Posterior vena cava (tissue), 2 donors: ENCODE results near the gene UNC50. TPM values are rescaled to one million over a fixed set of nuclear protein-coding genes. Genes with fewer than 3 reads are reported as not detected.

Experiments used
- DNase-seq: peaks from one replicate; pipeline ENCODE4 v3.0.0-alpha.2; 2020; ENCODE audit warnings: low spot score
- intact Hi-C, 2 donors: fragments of 100-400 bp; cut with DNase I; formaldehyde crosslinking; loops; one replicate each; pipeline versions ENCODE4 v1.14.1 to v1.14.2; 2022 to 2023
- total RNA-seq, 2 donors: library from RNA; stranded (reverse); fragmentation: NEBNext Ultra II Directional; extraction: Animal tissue kit (Norgen Biotek cat#: 25700); gene quantifications; one replicate each; pipeline ENCODE4 v1.2.1, GENCODE V29; 2021
- donor health status: DM: yes; HTN: yes; CAD: no.
- donor health status: DM: yes; HTN: yes; CAD: no.

Gene UNC50
- total RNA-seq, 2 donors from 2014 or later, result 36.3 to 45.6 TPM

DNA sequence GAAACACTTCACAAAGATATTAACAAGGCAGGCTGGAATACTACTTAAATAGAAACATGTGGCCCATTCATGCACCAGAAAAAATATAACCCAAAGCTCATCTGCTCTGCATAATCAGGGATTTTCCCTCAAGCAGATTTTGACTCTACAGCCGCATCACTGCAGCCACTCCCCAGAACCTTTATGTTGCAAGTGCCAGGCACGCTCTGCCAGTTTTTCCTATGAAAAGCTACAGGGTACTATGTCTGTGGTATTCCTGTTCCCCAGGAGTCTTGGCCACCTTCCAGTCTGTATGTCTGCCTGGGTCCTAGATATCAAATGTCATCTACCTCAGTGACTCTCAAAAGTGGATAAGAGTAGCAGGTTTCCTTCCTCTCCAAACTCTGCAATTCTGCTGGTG lies 3.8 kb upstream of the UNC50 start:
- intact Hi-C loops, result loop anchor here (10.0 kb wide), 1 partner anchor 190 kb away; no protein-coding TSS in a partner anchor
- no peak for DNase-seq

DNA sequence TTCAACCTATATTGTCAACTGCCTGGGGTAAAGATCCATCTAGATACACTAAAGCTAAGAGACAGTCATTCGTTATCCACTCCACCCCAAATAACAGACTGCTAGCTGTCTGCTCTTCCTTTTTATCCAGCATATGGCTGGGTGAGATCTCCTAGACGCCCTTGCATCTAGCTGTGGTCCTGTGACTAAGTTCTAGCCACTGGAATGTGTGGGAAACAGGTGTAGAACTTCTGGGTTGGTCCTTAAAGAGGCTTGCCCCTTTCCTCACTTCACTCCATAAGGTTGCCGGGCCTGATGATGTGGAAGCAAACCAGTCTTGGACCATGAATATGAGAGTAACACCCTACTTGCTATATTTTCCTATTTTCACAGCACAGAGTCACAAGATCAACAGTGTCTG lies 3.3 kb upstream of the UNC50 start:
- intact Hi-C loops, result loop anchor here (10.0 kb wide), 1 partner anchor 190 kb away; no protein-coding TSS in a partner anchor
- no peak for DNase-seq

DNA sequence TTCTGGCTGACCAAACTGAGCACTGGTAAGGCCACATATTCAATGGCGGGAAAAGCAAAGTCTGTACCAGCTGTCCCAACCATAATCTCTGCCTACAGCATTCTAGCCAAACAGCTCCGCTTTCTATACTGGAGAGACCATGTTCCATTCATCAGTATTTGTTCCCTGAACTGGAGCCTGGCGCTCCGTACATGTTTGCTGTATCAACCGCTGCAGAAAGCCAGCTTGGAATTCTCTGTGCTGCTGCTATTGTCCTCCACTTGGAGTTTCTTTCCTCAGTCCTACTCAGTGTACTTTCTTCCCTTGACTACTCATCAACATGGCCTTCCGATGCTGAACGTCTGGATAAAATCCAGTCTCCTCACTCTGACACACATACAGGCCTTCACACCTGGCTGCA lies 2.0 kb upstream of the UNC50 start:
- DNase-seq, result no peak
- intact Hi-C loops, result loop anchor here (10.0 kb wide), 1 partner anchor 192 kb away; no protein-coding TSS in a partner anchor

DNA sequence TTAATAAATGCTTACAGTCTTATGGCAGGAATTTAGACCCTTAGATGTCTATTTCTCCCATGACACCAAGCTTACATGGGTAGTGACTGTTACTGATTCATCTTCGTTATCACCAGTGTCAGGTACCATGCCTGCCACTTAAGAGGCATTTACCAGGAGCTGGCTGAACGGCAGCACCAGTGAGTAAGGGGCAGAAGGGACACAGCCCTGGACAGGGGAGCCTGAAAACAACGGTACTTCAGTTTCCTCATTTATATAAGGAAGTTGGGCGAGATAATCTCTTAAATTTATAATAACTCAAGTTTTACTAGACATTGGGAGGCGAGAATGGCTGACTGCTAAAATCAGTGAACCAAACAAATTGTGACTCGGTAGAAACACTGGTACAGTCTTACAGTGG lies 1.3 kb upstream of the UNC50 start:
- intact Hi-C loops, result loop anchor here (10.0 kb wide), 1 partner anchor 192 kb away; no protein-coding TSS in a partner anchor
- DNase-seq, result no peak

DNA sequence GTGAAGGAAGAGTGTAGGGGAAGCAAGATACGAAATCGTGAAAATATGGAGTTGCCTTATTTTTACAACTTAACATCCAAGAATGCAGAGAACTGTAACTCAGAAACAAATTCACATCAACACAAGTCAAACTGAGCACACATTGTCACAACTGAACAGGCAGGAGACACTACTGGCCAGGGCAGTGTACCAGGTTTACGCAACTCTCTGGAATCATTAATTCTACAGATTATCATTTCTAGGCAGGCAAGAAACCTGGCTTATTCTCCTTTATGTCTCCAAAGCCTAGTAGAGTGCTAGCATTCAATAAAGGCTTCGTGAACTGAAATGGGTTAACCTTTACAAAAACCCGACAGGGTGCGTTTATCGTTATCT lies 661 bp upstream of the UNC50 start:
- no peak for DNase-seq
- intact Hi-C loops, result loop anchor here (10.0 kb wide), 1 partner anchor 193 kb away; no protein-coding TSS in a partner anchor

DNA sequence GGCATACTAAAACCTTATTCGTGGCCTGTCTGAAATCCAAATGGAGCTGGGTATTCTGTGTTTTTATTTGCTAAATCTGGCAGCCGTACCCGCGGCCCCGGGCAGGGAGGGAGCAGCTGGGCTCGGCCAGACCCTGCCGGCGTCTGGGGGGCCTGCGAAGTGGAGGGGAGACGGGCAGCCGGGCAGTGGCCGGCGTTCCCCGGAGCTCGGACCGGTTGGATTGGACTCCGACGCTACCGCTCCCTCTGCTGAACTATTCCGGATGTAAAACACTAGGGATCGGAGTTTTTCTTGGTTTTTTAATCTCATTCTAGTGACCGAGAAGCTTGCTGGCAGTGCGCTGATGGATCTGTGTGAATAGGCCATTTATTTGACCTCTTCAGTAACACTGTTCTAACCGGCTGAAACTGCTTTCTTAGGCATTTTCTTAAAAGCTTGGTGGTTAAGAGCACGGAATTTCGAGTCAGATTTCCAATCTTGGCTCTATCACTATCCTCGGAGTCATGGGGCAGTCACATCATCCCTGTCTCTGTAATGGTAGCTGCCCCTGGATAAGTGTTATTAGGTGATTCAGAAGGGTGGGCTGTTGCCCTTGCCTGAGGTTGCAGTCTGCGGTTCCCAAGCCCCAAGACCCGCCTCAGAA lies 694 bp downstream of the UNC50 start:
- no peak for DNase-seq
- intact Hi-C loops, result loop anchor here (10.0 kb wide), 1 partner anchor 194 kb away; no protein-coding TSS in a partner anchor

DNA sequence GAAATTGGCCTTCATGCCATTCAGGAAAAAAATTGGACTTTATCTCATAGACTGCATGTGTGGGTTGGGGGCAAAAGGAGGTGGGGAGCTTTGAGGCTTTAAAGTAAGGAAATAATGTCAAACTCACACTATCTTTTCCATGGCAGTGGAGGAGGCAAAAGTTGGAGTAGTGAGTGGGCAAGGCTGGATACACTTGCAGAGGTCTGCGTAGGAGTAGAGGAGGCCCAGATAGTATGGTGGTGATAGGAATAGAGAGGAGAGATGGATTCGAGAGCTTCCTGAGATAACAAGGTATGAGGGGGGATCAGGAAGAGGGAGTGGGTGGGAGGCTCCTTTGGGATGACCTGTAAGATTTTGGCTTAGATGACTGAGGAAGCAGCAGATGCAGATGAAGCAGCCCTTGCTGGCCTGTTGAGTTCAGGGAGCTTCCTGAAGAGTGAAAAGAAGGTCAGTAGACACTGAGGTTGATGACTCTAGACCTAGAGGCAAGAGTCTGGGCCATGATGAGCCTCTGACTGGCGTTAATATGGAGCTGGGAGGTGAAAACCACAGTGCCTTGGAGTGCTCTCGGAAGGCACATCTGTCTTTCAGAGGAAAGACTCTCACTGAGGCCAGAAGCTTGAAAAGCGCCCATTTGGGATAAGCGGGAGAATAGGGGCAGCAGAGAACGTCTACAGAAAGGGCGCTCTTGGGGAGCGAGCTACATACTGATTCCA lies 5.8 kb downstream of the UNC50 start:
- no peak for DNase-seq
- intact Hi-C loops, result no loop called here

DNA sequence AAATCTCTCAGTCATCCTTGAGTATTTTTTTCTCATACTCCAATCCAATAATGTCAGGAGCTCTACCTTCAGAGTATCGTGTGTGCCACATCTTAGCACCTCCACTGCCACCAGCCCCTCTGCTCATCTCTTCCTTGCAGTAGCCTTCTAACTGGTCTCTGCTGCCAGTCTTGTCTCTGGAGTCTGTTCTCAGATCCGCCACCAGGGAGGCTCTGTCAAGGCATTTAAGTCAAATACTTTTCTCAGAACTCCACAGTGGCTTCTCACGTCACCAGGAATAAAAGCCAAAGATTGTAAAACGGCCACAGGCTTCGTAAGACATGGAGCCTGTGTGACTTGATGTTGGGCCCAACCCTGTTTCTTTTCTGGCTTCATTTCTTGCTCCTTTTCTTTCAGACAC lies 7.1 kb downstream of the UNC50 start:
- intact Hi-C loops, result no loop called here
- DNase-seq, result no peak

DNA sequence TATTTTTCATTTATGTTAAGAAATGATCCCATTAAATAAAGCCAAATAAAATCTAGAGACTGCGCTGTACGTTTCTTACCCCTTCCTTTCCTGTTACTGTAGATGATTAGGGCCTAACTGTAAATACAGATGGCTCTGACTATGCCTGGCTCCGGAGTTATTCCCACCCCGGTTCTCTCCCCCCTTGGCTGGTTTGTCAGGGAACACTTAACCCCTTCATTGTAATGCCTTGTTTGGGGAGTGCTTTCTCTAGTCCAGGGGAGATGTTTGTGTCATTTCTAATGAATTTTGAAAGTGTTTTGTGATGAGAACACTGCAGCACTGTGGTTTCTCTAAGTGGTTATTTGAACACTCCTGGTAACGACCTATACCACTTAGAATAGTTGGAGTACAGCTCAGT lies 8.8 kb downstream of the UNC50 start:
- no peak for DNase-seq
- intact Hi-C loops, result no loop called here

DNA sequence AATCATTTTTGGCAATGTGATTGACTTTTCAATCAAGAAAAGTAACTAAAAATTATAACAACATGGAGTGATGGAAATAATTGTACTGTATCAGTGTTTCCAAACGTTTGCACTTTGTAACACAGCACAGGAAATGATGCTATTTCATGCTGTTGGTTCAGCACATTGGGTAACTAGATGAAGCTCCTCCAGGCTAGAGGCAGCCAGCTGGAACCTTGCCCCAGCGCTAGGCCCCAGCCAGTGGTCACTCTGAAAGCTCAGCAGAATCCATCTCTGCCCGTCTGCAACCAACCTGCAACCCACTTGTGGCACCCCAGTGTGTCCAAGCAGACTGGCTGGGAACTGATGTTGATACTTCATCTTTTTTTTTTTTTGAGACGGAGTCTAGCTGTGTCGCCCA lies 15.3 kb downstream of the UNC50 start:
- intact Hi-C loops, result no loop called here
- peak; percentile 92 for DNase-seq

DNA sequence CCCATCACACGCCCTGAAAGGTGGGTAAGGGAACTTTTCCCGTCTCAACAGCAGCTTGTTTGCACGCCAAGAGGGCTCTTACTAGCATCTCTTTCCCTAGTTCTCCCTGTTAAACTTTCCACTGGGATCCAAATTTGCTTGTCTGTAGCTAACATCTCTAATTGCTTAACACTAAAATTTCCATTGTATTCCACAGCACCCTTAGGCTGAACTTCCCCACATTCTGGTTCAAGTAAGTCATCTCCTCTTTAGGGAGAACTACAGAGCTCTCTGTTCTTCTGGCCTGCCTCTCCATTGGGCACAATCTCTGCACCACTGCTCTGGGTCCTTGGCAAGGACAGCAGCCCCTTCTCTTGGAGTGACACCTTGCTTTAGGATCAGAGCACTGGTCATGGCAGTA lies 24.0 kb downstream of the UNC50 start:
- intact Hi-C loops, result no loop called here
- no peak for DNase-seq

DNA sequence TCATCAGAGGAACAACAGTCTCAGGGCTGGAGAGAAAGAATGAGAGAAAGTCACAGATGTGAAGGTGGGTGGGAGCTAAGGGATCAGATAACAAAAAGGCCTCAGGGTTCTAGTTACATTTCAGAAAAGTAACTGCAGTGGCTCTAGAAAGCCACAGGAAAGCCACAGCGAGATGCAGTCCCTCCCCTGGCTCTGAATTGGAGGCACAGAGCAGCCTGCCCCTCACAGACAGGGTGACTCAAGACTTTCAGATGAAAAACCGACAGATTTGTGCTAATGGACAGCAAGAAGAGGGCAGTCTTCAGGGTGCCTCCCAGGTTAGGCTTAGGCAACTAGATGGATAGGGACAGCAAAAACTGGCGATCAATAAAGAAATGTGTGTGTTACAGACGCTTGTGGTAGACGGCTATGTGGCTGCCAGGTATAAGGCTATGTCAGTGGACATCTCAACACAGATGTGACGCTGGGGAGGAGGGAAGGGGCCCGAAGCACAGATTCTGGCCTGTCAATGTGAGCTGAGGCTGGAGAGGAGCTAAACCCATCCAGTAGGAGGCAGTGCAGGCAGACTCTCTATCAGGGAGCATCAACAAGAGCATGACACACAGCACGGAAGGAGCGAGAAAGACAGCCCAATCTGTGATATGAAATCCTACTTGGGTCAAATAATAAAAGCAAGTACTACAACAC lies 26.2 kb downstream of the UNC50 start:
- intact Hi-C loops, result no loop called here
- DNase-seq, result no peak

DNA sequence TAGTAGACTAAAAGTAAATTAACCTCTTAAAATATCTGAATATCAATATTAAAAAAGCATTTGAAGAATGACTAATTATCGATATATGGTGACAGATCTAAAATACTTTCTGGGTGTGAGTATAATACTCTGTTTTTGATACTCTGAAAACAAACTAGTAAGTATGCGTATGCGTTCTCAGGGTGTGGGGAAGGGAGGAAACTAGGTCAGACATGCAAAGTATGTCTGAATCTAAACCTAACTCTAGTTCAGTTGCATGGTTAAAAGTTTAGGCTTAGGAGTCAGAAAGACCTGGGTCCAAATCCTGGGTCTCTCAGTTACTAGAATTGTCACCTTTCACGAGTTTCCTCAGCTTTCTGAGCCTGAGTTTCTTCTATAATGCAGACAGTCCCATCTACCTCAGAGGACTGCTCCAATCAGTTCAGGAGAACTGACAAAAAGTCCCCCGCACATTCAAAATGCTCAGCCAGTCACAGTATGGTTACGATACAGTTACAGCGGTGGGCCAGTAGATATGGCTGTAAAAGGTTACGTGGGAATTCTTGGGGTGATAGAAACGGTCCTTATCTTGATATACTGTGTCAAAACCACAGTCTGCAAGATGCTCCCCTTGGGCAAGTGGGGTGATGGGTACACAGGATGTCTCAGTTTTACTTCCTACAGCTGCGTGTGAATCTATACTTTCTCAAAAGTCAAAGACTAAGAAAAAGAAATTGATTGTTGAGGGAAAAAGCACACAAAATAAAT lies 29.2 kb downstream of the UNC50 start:
- intact Hi-C loops, result no loop called here
- no peak for DNase-seq

DNA sequence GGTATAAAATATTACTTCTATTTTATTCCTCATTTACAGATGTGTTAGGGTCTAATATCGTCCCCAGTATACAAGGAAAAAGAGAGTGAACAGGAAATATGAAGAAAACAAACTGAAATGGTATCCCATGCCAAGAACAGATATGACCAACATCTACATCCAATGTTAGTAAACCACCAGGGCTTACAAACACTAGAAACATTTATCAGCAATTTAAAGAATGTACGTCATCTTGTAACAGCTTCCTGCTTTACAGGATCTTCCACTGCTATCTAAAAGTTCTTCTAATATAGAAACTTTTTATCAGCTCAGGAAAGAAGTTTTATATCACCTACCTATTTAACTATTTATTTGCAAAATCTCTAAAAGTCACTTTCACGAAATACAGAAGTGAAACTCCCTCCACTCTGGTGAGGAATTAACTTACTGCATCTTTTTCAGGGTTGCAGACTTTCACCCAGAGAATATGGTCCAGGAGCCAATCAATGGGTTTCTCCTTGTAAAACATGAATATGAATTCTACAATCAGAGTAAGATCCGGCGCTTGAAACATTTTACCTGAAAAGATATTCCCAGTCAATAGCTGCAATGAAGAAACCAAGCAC lies 35.2 kb downstream of the UNC50 start:
- DNase-seq, result no peak
- intact Hi-C loops, result no loop called here

DNA sequence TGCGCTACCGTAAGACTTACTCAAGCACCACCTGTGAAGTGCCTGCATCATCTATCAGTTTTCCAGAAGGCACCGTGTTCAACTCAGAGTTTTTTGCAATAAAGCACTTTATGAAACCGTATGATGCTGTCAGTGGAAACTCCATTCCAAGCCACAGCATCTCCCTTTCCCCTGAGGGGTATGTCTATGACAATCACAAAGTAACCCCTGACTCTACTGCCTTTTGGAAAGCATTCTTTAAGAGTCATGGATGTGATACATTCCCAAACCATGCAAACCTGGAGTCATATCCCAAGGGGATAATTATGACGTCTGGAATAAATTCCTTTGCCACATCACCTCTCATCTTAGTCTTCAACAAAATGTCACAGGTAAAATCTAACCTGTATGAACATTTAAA lies 39.2 kb downstream of the UNC50 start:
- DNase-seq, result no peak
- intact Hi-C loops, result loop anchor here (2.0 to 5.0 kb wide), 2 partner anchors 185 to 189 kb away; no protein-coding TSS in a partner anchor

DNA sequence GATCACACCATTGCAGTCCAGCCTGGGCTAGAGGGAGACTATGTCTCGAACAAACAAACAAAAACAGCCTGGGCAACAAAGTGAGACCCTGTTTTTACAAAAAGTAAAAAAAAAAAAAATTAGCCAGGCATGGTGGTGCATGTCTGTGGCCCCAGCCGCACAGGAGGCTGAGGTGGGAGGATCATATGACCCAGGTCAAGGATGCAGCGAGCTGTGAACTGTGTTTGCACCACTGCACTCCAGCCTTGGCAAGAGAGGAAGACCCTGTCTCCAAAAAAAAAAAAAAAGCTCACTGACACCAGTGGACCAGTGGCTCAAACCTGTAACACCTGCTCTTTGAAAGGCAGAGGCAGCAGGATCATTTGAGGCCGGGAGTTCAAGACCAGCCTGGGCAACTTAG lies 40.1 kb downstream of the UNC50 start:
- intact Hi-C loops, result loop anchor here (2.0 to 5.0 kb wide), 2 partner anchors 184 to 188 kb away; no protein-coding TSS in a partner anchor
- DNase-seq, result no peak

DNA sequence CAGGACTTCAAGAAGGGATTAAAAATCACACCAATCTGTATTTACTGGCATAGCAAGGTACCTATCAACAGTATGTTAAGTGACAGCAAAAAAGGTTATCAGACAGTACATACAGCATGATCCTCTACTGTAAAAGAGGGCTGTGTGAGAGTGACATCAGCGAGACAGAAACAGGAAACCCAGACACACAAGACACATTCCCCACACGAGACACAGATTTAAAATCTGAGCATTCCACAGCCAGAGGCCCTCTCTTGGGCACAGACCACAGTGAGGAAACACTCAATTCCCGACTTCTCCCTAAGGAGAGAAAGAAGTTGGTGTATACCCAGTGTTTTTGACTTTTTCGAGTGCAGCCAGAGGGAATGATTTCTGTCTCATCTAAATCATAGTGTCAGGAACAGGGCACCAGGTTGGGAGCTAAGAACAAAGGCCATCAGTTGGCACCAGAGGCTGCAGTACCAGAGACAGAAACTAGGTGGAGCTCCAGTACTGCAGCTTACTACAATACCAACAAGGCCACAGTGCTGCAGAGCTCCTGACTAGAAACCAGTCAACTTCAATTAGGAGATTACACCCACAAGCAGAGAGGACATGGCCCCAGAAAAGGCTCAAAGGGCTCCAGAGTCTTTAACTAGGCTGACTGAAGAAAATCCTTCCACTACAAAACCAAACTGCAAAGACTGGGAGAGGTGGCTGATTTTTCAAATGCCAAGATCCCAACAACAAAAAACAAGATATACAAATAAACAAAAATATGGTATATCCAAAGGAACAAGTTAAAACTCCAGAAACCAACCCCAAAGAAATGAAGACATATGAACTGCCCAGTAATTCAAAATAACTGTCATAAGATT lies 41.0 kb downstream of the UNC50 start:
- intact Hi-C loops, result loop anchor here (2.0 to 5.0 kb wide), 2 partner anchors 183 to 187 kb away; no protein-coding TSS in a partner anchor
- no peak for DNase-seq

DNA sequence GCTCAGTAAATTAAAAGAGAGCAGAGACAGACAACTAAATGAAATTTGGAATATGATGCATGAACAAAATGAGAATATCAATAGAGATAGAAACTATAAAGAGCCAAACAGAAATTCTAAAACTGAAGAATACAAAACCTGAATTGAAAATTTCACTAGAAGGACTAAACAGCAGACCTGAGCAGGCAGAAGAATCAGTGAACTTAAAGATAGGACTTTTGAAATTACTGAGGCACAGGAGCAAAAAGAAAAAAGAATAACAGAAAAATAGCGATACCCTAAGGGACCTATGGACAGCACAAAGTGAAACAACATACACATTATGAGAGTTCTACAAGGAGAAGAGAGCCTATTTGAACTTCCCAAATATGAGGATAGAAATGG lies 41.6 kb downstream of the UNC50 start:
- no peak for DNase-seq
- intact Hi-C loops, result loop anchor here (2.0 to 5.0 kb wide), 2 partner anchors 182 to 187 kb away; no protein-coding TSS in a partner anchor
